Measurements from ENCODE around the gene DHRS7C.

DHRS7C gene

DNA sequence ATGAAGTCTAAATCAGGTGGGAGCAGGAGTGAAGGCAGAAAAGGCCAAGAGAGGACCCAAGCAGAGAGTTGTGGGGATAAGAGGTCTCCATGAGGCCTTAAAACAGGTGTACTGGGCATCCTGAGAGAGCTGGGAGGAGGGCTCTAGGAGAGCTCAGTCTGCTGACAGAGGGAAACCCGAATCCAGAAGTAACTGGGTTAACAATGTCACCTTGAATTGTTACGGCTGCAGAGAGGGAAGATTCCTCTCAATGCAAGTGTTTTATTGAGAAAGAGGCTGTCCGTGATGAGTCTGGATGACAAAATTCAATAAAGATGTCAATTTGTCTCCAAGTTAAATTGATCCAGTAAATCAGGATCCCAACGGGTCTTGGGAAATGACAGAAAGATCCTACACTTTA is 8.3 kb downstream of the DHRS7C start:
- Histone ChIP-seq H3K27me3 (ENCODE audit: low read depth, low read length) (no peaks in the 10 kb centered on the region), H4K20me1 (ENCODE audit: insufficient read depth, low read length) (no peaks in the 10 kb centered on the region), H2AFZ (ENCODE audit: low read depth, low read length) (no peak overlapping the region), H3K4me2 (ENCODE audit: low read length) (no peak overlapping the region), H3K79me2 (ENCODE audit: low read length) (no peaks in the 10 kb centered on the region), H3K9ac (ENCODE audit: low read length) (no peak overlapping the region), H3K36me3 (replicated peaks; ENCODE audit: low read depth, low read length) (no peaks in the 10 kb centered on the region), H3K4me3 (ENCODE audit: low read length) (no peak overlapping the region), H3K9me3 (ENCODE audit: insufficient read depth, low read length) (no peaks in the 10 kb centered on the region), H3K4me1 (ENCODE audit: low read length) (no peaks in the 10 kb centered on the region), H3K27ac (ENCODE audit: low read length) (no peak overlapping the region)
- TF ChIP-seq, protein P1, sequence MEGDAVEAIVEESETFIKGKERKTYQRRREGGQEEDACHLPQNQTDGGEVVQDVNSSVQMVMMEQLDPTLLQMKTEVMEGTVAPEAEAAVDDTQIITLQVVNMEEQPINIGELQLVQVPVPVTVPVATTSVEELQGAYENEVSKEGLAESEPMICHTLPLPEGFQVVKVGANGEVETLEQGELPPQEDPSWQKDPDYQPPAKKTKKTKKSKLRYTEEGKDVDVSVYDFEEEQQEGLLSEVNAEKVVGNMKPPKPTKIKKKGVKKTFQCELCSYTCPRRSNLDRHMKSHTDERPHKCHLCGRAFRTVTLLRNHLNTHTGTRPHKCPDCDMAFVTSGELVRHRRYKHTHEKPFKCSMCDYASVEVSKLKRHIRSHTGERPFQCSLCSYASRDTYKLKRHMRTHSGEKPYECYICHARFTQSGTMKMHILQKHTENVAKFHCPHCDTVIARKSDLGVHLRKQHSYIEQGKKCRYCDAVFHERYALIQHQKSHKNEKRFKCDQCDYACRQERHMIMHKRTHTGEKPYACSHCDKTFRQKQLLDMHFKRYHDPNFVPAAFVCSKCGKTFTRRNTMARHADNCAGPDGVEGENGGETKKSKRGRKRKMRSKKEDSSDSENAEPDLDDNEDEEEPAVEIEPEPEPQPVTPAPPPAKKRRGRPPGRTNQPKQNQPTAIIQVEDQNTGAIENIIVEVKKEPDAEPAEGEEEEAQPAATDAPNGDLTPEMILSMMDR (IDR thresholded peaks at IDR 0.05; ENCODE audit: low read depth, low read length): no peak
- no peak for TF ChIP-seq EZH2phosphoT487 (IDR thresholded peaks at IDR 0.05; ENCODE audit: low read depth)

DNA sequence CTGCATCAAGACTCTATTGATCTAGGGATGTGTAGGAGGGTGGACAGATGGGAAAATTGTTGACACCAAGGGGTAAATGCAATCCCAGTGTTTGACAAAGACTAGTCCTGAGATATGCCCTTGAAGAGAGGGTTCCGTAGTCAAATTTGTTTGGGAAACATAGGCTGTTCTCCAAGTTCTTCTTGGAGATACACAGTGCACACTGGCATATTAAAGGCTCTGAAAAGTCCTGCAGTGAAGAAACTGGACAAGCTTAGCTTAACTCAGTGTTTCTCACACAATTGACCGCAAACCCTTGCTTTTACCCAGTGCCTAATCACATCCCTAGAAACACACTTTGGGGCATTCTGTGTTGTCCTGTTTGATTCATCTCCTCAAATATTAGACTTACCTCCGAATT is 10.8 kb downstream of the DHRS7C start:
- H3K27me3 ChIP-seq (ENCODE audit: low read depth, low read length): no peaks in the 10 kb centered on the region
- H2AFZ ChIP-seq (ENCODE audit: low read depth, low read length): no peak overlapping the region
- H3K9ac ChIP-seq (ENCODE audit: low read length): no peak overlapping the region
- no peaks in the 10 kb centered on the region for H3K9me3 ChIP-seq (ENCODE audit: insufficient read depth, low read length)
- TF ChIP-seq EZH2phosphoT487 (IDR thresholded peaks at IDR 0.05; ENCODE audit: low read depth): no peak
- TF ChIP-seq, protein P1 (IDR thresholded peaks at IDR 0.05; ENCODE audit: low read depth, low read length): no peak
- no peaks in the 10 kb centered on the region for H4K20me1 ChIP-seq (ENCODE audit: insufficient read depth, low read length)
- H3K79me2 ChIP-seq (ENCODE audit: low read length): no peaks in the 10 kb centered on the region
- H3K4me3 ChIP-seq (ENCODE audit: low read length): no peak overlapping the region
- H3K27ac ChIP-seq (ENCODE audit: low read length): no peak overlapping the region
- no peaks in the 10 kb centered on the region for H3K36me3 ChIP-seq (replicated peaks; ENCODE audit: low read depth, low read length)
- H3K4me1 ChIP-seq (ENCODE audit: low read length): no peaks in the 10 kb centered on the region
- no peak overlapping the region for H3K4me2 ChIP-seq (ENCODE audit: low read length)

DNA sequence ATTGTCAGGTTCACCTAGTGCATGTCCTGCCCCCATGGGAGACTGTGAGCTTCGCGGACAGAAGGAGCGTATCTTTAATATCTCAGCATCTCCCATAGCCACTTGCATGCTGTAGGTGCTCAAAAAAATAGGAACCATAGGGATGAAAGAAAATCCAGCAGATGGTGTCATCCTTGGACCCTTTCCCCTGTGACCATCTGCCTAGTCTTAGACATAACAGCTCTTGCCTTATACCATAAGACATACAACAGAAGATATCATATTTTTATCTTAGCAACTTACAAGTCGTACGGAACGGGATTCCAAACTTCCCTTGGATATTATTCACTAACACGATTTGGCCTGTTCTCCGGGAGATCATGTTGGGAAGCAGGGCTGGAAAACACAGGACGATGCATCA is 14.5 kb downstream of the DHRS7C start:
- Histone ChIP-seq H3K4me2 (ENCODE audit: low read length) (no peak overlapping the region), H3K79me2 (ENCODE audit: low read length) (no peaks in the 10 kb centered on the region), H3K4me3 (ENCODE audit: low read length) (no peak overlapping the region), H3K9ac (ENCODE audit: low read length) (no peak overlapping the region), H3K27ac (ENCODE audit: low read length) (no peak overlapping the region), H3K9me3 (ENCODE audit: insufficient read depth, low read length) (no peaks in the 10 kb centered on the region), H3K36me3 (replicated peaks; ENCODE audit: low read depth, low read length) (no peaks in the 10 kb centered on the region), H3K4me1 (ENCODE audit: low read length) (no peaks in the 10 kb centered on the region), H2AFZ (ENCODE audit: low read depth, low read length) (no peak overlapping the region), H4K20me1 (ENCODE audit: insufficient read depth, low read length) (no peaks in the 10 kb centered on the region), H3K27me3 (ENCODE audit: low read depth, low read length) (no peaks in the 10 kb centered on the region)
- TF ChIP-seq EZH2phosphoT487 (IDR thresholded peaks at IDR 0.05; ENCODE audit: low read depth): no peak
- TF ChIP-seq, protein P1 (IDR thresholded peaks at IDR 0.05; ENCODE audit: low read depth, low read length): no peak

DNA sequence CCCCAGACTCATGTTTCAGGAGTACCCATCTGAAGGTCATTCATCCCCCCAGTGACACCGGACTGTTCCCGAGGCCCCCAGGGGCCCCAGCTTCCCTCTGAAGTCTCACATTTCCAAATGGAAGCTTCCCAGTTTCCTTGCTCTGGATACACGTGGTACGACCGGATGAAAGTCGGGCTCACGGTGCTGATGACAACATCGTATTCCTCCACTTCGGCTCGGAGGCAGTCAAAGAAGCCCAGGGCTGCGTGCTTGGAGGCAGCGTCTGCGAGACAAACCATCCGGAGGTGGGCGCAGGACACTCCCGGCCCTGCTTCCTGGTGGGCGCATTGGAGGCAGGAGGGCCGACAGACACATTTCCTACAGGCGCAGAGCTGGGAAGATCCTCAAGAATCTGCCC is 18.7 kb downstream of the DHRS7C start:
- Histone ChIP-seq H3K4me2 (ENCODE audit: low read length) (no peak overlapping the region), H3K36me3 (replicated peaks; ENCODE audit: low read depth, low read length) (no peaks in the 10 kb centered on the region), H3K27me3 (ENCODE audit: low read depth, low read length) (no peaks in the 10 kb centered on the region), H3K27ac (ENCODE audit: low read length) (no peak overlapping the region), H3K9ac (ENCODE audit: low read length) (no peak overlapping the region), H3K9me3 (ENCODE audit: insufficient read depth, low read length) (no peaks in the 10 kb centered on the region), H3K79me2 (ENCODE audit: low read length) (no peaks in the 10 kb centered on the region), H3K4me1 (ENCODE audit: low read length) (no peaks in the 10 kb centered on the region), H4K20me1 (ENCODE audit: insufficient read depth, low read length) (no peaks in the 10 kb centered on the region), H3K4me3 (ENCODE audit: low read length) (no peak overlapping the region), H2AFZ (ENCODE audit: low read depth, low read length) (no peak overlapping the region)
- TF ChIP-seq EZH2phosphoT487 (IDR thresholded peaks at IDR 0.05; ENCODE audit: low read depth): no peak
- TF ChIP-seq, protein P1 (IDR thresholded peaks at IDR 0.05; ENCODE audit: low read depth, low read length): no peak

All from OCI-LY3 (cell line).